Peyer's patch (tissue), 4 donors: ENCODE measurements around the gene CHMP4B.

ENCODE experiments used
- CTCF ChIP-seq, 6 experiments: fragments of 450-650 bp in 4 of 6; fragments of 200-600 bp in 2 of 6; sonication (generic) in 1 of 6; IDR thresholded peaks; one replicate each; pipeline ENCODE4 v1.5.1; 2017 to 2019; ENCODE audit warnings: antibody characterized with exemption in 6 of 6, mild to moderate bottlenecking in 3 of 6, moderate library complexity in 1 of 6
- POLR2A ChIP-seq, 2 donors: fragments of 450-650 bp; IDR thresholded peaks; one replicate each; pipeline ENCODE4 v1.5.1; 2017; ENCODE audit warnings: antibody characterized with exemption in 2 of 2, mild to moderate bottlenecking in 2 of 2, moderate library complexity in 2 of 2

DNA sequence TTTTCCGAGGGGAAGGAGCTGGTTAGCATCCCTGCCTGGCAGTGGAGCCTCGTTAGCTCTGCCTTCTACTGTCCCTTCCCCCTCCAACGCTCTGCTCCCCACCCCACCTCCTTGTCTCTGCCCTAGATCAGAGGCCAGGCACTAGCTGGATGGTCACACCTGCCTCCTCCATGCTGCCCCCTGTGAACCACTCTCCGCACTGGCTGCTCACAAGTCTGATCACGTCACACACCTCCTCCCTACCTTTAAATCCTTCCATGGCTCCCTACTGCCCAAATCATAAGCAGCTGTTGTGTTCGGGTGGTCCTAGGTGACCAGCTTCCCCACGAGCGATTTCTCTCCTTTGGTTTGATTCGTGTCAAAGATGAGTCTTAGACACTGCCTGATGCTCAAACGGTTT, 71.3 kb downstream of the CHMP4B start:
- TF ChIP-seq CTCF (IDR thresholded peaks at IDR 0.05) (no peak), POLR2A (IDR thresholded peaks at IDR 0.05) (no peak)
